ENCODE measurements around the gene CCDC110. TPM values are rescaled to one million over a fixed set of nuclear protein-coding genes. Genes with fewer than 3 reads are reported as not detected.

The CCDC110 gene
- polyA plus RNA-seq, 1 donor (not counting 4 experiments of a cell fraction or from before 2014, with no cell fraction given) = not detected

- Histone ChIP-seq H3K4me2 (ENCODE audit: control insufficient read depth, extremely low read depth, insufficient read depth, low read depth, low read length) (peak overlapping the region; percentile 95), H3K36me3 (ENCODE audit: control insufficient read depth in 2 of 2, extremely low read depth in 1 of 2, insufficient read depth in 2 of 2, low read length in 2 of 2) (no peaks in the 10 kb centered on the region), H3K9me3 (ENCODE audit: control insufficient read depth, low read depth, low read length) (no peaks in the 10 kb centered on the region), H3K9me1 (ENCODE audit: control insufficient read depth, extremely low read depth, insufficient read depth, low read length) (no peaks in the 10 kb centered on the region), H3K4me1 (ENCODE audit: control insufficient read depth, extremely low read depth, insufficient read depth, low read length) (peaks cover 9% of the 10 kb centered on the region), H2AFZ (ENCODE audit: control insufficient read depth, low read length) (peak overlapping the region; percentile 71), H3K27ac (ENCODE audit: control insufficient read depth, insufficient read depth, low read length) (no peak overlapping the region), H3K4me3 (ENCODE audit: control insufficient read depth in 2 of 3, extremely low read depth in 1 of 3, insufficient read depth in 2 of 3, low read depth in 1 of 3, low read length in 3 of 3) (peak overlapping the region; percentile 46 to 71 (median 47)), H3K79me2 (ENCODE audit: control insufficient read depth, insufficient read depth, low read length) (no peaks in the 10 kb centered on the region), H3K9ac (ENCODE audit: control insufficient read depth, extremely low read depth, insufficient read depth, low read length) (peak overlapping the region; percentile 41), H4K20me1 (ENCODE audit: control insufficient read depth, extremely low read depth, insufficient read depth, low read length) (no peaks in the 10 kb centered on the region), H3K27me3 (ENCODE audit: control insufficient read depth, extremely low read depth, insufficient read depth, low read length) (peaks cover 15% of the 10 kb centered on the region)
- FAIRE-seq (no peak), DNase-seq (ENCODE audit: low read depth, low spot score) (no peak)
- TF ChIP-seq CTCF (optimal IDR thresholded peaks at IDR 0.05 in 1 of 3, IDR thresholded peaks at IDR 0.05 in 1 of 3, conservative IDR thresholded peaks at IDR 0.05 in 1 of 3; ENCODE audit: extremely low read depth in 1 of 3, insufficient read depth in 2 of 3, low read length in 3 of 3) (no peak), EZH2 (IDR thresholded peaks at IDR 0.05; ENCODE audit: low read length) (peak; percentile 48)
- dilution Hi-C loops (cut with MboI; ENCODE audit: extremely low pct_ligation_motif_present, low sequenced_read_pairs) = no loop called here
These were observed 885 bp downstream of the CCDC110 start for GRCh38 chr4:185470501-185471195.

- Histone ChIP-seq H3K9me1 (ENCODE audit: control insufficient read depth, extremely low read depth, insufficient read depth, low read length) (no peaks in the 10 kb centered on the region), H3K9me3 (ENCODE audit: control insufficient read depth, low read depth, low read length) (no peaks in the 10 kb centered on the region), H3K4me2 (ENCODE audit: control insufficient read depth, extremely low read depth, insufficient read depth, low read depth, low read length) (no peak overlapping the region), H3K4me3 (ENCODE audit: control insufficient read depth in 2 of 3, extremely low read depth in 1 of 3, insufficient read depth in 2 of 3, low read depth in 1 of 3, low read length in 3 of 3) (no peak overlapping the region), H3K9ac (ENCODE audit: control insufficient read depth, extremely low read depth, insufficient read depth, low read length) (no peak overlapping the region), H3K27me3 (ENCODE audit: control insufficient read depth, extremely low read depth, insufficient read depth, low read length) (peaks cover 19% of the 10 kb centered on the region), H3K79me2 (ENCODE audit: control insufficient read depth, insufficient read depth, low read length) (no peaks in the 10 kb centered on the region), H3K36me3 (ENCODE audit: control insufficient read depth in 2 of 2, extremely low read depth in 1 of 2, insufficient read depth in 2 of 2, low read length in 2 of 2) (no peaks in the 10 kb centered on the region), H3K27ac (ENCODE audit: control insufficient read depth, insufficient read depth, low read length) (no peak overlapping the region), H3K4me1 (ENCODE audit: control insufficient read depth, extremely low read depth, insufficient read depth, low read length) (peaks cover 9% of the 10 kb centered on the region), H4K20me1 (ENCODE audit: control insufficient read depth, extremely low read depth, insufficient read depth, low read length) (no peaks in the 10 kb centered on the region), H2AFZ (ENCODE audit: control insufficient read depth, low read length) (no peak overlapping the region)
- dilution Hi-C loops (cut with MboI; ENCODE audit: extremely low pct_ligation_motif_present, low sequenced_read_pairs) = no loop called here
- TF ChIP-seq CTCF (optimal IDR thresholded peaks at IDR 0.05 in 1 of 3, IDR thresholded peaks at IDR 0.05 in 1 of 3, conservative IDR thresholded peaks at IDR 0.05 in 1 of 3; ENCODE audit: extremely low read depth in 1 of 3, insufficient read depth in 2 of 3, low read length in 3 of 3) (no peak), EZH2 (IDR thresholded peaks at IDR 0.05; ENCODE audit: low read length) (no peak)
- FAIRE-seq (no peak), DNase-seq (ENCODE audit: low read depth, low spot score) (no peak)
These were observed 1.9 kb downstream of the CCDC110 start for GRCh38 chr4:185469580-185470154.
